Astrocyte of the cerebellum (primary cell): ENCODE measurements around the gene SH3BGRL3.
"Not testable (repeated sequence)": the region's sequence is repeated elsewhere in the genome, so short reads cannot be mapped to it uniquely, and the experiment has no call there.

ENCODE experiments used
- DNase-seq: peaks from one replicate; pipeline ENCODE4 v3.0.0-alpha.2; 2011; ENCODE audit warnings: low read depth
- H3K4me3 ChIP-seq: 2 replicates; pipeline ENCODE4 v1.5.1; 2011; ENCODE audit warnings: mild to moderate bottlenecking, low read depth, low read length, moderate library complexity
- CTCF ChIP-seq: IDR thresholded peaks from 2 replicates; pipeline ENCODE4 v1.5.1; 2012; ENCODE audit warnings: low read length, low read depth, moderate library complexity, mild to moderate bottlenecking; ENCODE audit errors: missing control alignments
- in situ Hi-C: cut with HindIII; loops from 2 replicates; pipeline ENCODE4 v1.10.0; 2017; ENCODE audit warnings: low sequenced_read_pairs

The SH3BGRL3 gene

GRCh38 chr1:26324550-26324949, 44.7 kb downstream of the SH3BGRL3 start:
- no peak for TF ChIP-seq CTCF
- no peak overlapping the region for H3K4me3 ChIP-seq
- in situ Hi-C loops = no loop called here
- no peak for DNase-seq

GRCh38 chr1:26327956-26328362, 48.1 kb downstream of the SH3BGRL3 start:
- no peak for TF ChIP-seq CTCF
- no peak for DNase-seq
- H3K4me3 ChIP-seq = no peak overlapping the region
- in situ Hi-C loops = no loop called here

GRCh38 chr1:26328597-26328996, 48.7 kb downstream of the SH3BGRL3 start:
- TF ChIP-seq CTCF = no peak
- no peak for DNase-seq
- in situ Hi-C loops = no loop called here
- no peak overlapping the region for H3K4me3 ChIP-seq

GRCh38 chr1:26329380-26329779, 49.5 kb downstream of the SH3BGRL3 start:
- in situ Hi-C loops, H3K4me3 ChIP-seq, DNase-seq: not testable (repeated sequence)

- DNase-seq = no peak
- no peak overlapping the region for H3K4me3 ChIP-seq
- in situ Hi-C loops = no loop called here
- no peak for TF ChIP-seq CTCF
These were observed 50.4 kb downstream of the SH3BGRL3 start for GRCh38 chr1:26330276-26330675.
